COLO668 (cell line): ENCODE data around the gene NCR2.

Experiments used
- DNase-seq: peaks from one replicate; lab custom pipeline; 2025; ENCODE audit not compliant: unreplicated experiment; lab: John Stamatoyannopoulos, UW

Gene NCR2

GRCh38 chr6:41327177-41327576, 8.2 kb upstream of the NCR2 start:
- no peak for DNase-seq

DNA sequence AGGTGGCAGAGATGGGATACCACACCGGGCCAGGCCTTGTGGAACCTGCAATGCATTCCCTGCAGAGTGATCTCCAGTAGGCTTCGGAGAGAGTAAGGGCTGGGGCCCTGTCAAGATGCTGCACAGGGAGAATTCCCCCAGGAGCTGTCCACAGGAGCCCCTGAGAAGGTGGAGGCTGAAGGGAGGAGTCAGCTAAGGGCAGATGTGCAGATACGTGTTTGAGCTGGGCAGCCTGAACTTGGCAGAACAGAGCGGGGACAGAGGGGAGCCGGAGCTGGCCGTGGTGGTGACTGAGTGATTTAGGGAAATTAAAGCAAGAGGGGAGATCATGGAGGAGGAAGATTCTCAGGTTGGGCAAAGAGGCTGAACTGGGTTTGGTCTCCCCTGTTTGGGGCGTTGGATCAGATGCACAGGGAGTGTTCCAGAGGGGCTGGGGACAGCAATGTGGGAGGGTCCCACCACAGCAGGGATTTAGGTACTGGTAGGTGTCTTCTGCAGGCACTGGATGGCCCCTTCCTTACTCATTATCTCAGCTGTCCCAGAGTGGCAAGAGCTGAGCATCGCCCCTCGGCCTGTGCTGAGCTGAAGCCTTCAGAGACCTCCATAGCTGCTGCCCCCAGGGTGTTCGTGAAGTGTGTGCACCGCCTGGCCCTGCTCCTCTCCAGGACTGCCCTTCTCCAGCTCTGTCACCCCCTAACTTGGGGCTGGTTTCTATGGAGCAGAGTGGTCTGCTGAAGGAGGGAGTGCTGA, 3.8 kb upstream of the NCR2 start:
- DNase-seq: no peak

- no peak for DNase-seq
Measured at GRCh38 chr6:41332241-41332640, 3.2 kb upstream of the NCR2 start.

GRCh38 chr6:41332842-41333736, 2.3 kb upstream of the NCR2 start:
- no peak for DNase-seq

DNA sequence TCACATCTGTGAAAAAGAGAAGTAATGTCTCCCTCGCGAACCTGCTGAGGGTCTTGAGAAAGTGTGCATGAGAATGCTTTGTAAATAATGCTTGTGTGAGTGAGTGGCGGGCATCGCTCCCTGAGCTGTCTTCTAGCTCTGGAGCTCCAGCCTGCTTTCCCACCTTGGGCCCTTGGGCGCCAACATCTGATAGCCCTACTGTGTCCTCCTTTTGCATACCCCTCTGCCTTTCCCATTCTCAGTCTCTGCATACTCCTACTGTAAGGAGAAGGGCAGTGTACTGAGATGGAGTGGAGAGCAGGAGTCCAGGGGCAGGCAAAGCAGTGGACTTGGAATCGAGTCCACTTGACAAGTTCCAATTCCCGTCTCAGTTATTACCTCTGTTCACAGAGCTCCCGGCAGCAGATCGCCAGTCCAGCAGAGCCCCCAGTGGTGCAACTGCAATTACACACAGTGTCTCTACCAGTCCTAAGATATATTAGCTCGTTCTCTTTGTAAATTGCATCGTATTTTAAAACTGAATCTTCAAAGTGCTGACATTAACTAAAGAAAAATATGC, 847 bp upstream of the NCR2 start:
- DNase-seq: no peak

DNA sequence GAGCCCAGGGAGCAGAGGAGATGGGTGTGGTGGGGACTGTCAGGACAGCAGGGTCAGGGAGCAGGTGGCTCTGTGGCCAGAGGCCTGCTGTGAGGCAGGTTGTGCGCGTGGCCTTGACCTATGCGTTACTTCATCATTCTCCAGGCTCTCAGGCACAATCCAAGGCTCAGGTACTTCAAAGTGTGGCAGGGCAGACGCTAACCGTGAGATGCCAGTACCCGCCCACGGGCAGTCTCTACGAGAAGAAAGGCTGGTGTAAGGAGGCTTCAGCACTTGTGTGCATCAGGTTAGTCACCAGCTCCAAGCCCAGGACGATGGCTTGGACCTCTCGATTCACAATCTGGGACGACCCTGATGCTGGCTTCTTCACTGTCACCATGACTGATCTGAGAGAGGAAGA, 535 bp downstream of the NCR2 start:
- DNase-seq: no peak

- no peak for DNase-seq
Measured at GRCh38 chr6:41336824-41337223, 1.4 kb downstream of the NCR2 start.

GRCh38 chr6:41337709-41338108, 2.3 kb downstream of the NCR2 start:
- DNase-seq: no peak

DNA sequence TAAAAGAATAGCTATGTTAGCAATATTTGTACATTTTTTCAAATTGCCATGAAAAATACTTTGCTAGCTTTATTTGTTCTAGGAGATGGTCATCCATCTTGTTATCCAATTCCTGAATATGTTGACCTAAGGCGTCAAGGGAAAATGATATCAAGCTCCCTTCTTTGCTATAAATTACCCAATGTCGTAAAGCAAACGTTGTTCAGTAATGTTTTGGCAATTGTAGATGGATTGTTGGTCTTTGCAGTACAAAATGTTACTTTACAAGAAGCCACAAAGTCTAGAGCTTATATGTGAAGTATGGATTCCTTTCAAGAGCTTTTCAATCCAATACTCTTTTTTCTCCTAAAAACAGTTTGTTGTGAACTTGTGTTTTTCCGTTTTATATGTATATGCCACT, 3.3 kb downstream of the NCR2 start:
- DNase-seq: no peak

DNA sequence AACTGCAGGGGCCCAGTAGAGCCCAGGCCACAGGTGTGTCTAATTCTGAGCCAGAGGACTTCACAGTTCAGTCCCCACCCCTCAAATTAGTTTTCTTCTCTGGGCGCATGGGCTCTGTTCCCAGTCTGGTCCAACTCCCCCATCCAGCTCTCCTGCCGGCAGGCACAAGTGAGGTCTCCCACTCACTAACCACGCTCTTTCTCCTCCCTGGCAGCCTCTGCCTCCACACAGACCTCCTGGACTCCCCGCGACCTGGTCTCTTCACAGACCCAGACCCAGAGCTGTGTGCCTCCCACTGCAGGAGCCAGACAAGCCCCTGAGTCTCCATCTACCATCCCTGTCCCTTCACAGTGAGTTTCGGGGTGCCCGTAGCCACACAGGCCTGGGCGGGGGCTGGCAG, 6.2 kb downstream of the NCR2 start:
- DNase-seq: no peak

GRCh38 chr6:41342241-41342640, 6.8 kb downstream of the NCR2 start:
- DNase-seq: no peak

- no peak for DNase-seq
Measured at GRCh38 chr6:41343641-41344187, 8.3 kb downstream of the NCR2 start.

- DNase-seq: no peak
Measured at GRCh38 chr6:41344876-41345275, 9.5 kb downstream of the NCR2 start.

- DNase-seq: no peak
Measured at GRCh38 chr6:41345901-41346300, 10.5 kb downstream of the NCR2 start.

GRCh38 chr6:41346441-41346840, 11.0 kb downstream of the NCR2 start:
- DNase-seq: no peak

GRCh38 chr6:41347378-41348050, 12.1 kb downstream of the NCR2 start:
- no peak for DNase-seq

GRCh38 chr6:41348934-41349333, 13.5 kb downstream of the NCR2 start:
- no peak for DNase-seq

GRCh38 chr6:41352396-41352795, 17.0 kb downstream of the NCR2 start:
- no peak for DNase-seq

GRCh38 chr6:41352907-41353306, 17.5 kb downstream of the NCR2 start:
- DNase-seq: no peak

DNA sequence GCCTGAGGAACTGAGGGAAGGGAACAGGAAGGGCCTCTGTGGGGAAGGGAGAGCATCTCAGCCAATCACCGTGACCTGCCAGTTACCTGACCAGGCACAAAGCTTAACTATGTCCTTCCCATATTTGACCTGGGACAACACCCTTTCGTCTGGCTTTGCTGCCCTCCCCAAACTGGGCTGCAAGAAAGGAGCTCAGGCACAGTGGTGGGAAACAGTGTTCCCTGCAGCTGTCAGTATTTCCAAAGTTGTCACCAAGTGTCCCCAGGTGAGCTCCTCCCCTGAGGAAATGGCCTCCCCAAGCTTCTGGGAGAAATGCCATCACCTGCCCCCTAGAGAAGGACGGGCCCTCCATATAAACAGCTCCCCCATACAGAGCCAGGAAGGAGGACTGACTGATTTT, 17.9 kb downstream of the NCR2 start:
- no peak for DNase-seq

- no peak for DNase-seq
Measured at GRCh38 chr6:41355952-41356351, 20.5 kb downstream of the NCR2 start.
